ENCODE results near the gene SPACA6.

SPACA6 gene

GRCh38 chr19:51654783-51655182 lies 38.3 kb upstream of the SPACA6 start:
- Histone ChIP-seq H3K9me3 (ENCODE audit: insufficient read depth, low read length) (no peaks in the 10 kb centered on the region), H2AFZ (ENCODE audit: low read depth, low read length, severe bottlenecking) (no peak overlapping the region), H3K4me3 (ENCODE audit: insufficient read depth, low read length, poor library complexity, severe bottlenecking) (no peak overlapping the region), H3K36me3 (ENCODE audit: low read length) (no peaks in the 10 kb centered on the region), H3K27ac (ENCODE audit: low read depth, low read length) (no peak overlapping the region), H3K79me2 (ENCODE audit: insufficient read depth, low read length) (no peaks in the 10 kb centered on the region), H4K20me1 (ENCODE audit: low read depth, low read length) (no peaks in the 10 kb centered on the region), H3F3A (ENCODE audit: insufficient read depth) (no peaks in the 10 kb centered on the region), H3K4me2 (ENCODE audit: low read depth, low read length, poor library complexity, severe bottlenecking) (no peak overlapping the region), H3K27me3 (ENCODE audit: low read length) (no peaks in the 10 kb centered on the region), H3K9me2 (replicated peaks; ENCODE audit: insufficient read depth, low read length) (no peaks in the 10 kb centered on the region), H3K9ac (ENCODE audit: low read length) (no peak overlapping the region)
- TF ChIP-seq EZH2phosphoT487 (conservative IDR thresholded peaks at IDR 0.05; ENCODE audit: low read length) (no peak), CTCF (IDR thresholded peaks at IDR 0.05; ENCODE audit: insufficient read depth, low read length, poor library complexity, severe bottlenecking) (peak; percentile 10)

GRCh38 chr19:51660975-51661600 lies 32.0 kb upstream of the SPACA6 start:
- Histone ChIP-seq H2AFZ (ENCODE audit: low read depth, low read length, severe bottlenecking) (no peak overlapping the region), H3F3A (ENCODE audit: insufficient read depth) (no peaks in the 10 kb centered on the region), H3K36me3 (ENCODE audit: low read length) (no peaks in the 10 kb centered on the region), H3K9me3 (ENCODE audit: insufficient read depth, low read length) (no peaks in the 10 kb centered on the region), H3K9me2 (replicated peaks; ENCODE audit: insufficient read depth, low read length) (no peaks in the 10 kb centered on the region), H3K4me3 (ENCODE audit: insufficient read depth, low read length, poor library complexity, severe bottlenecking) (no peak overlapping the region), H3K4me2 (ENCODE audit: low read depth, low read length, poor library complexity, severe bottlenecking) (no peak overlapping the region), H4K20me1 (ENCODE audit: low read depth, low read length) (no peaks in the 10 kb centered on the region), H3K79me2 (ENCODE audit: insufficient read depth, low read length) (no peaks in the 10 kb centered on the region), H3K27me3 (ENCODE audit: low read length) (no peaks in the 10 kb centered on the region), H3K9ac (ENCODE audit: low read length) (no peak overlapping the region), H3K27ac (ENCODE audit: low read depth, low read length) (no peak overlapping the region)
- TF ChIP-seq EZH2phosphoT487 (conservative IDR thresholded peaks at IDR 0.05; ENCODE audit: low read length): no peak
- TF ChIP-seq CTCF (IDR thresholded peaks at IDR 0.05; ENCODE audit: insufficient read depth, low read length, poor library complexity, severe bottlenecking): peak; percentile 37

- no peaks in the 10 kb centered on the region for H3K27me3 ChIP-seq (ENCODE audit: low read length)
- no peak overlapping the region for H3K4me2 ChIP-seq (ENCODE audit: low read depth, low read length, poor library complexity, severe bottlenecking)
- no peaks in the 10 kb centered on the region for H4K20me1 ChIP-seq (ENCODE audit: low read depth, low read length)
- no peaks in the 10 kb centered on the region for H3K79me2 ChIP-seq (ENCODE audit: insufficient read depth, low read length)
- no peaks in the 10 kb centered on the region for H3F3A ChIP-seq (ENCODE audit: insufficient read depth)
- H3K9ac ChIP-seq (ENCODE audit: low read length): no peak overlapping the region
- no peak for TF ChIP-seq EZH2phosphoT487 (conservative IDR thresholded peaks at IDR 0.05; ENCODE audit: low read length)
- TF ChIP-seq CTCF (IDR thresholded peaks at IDR 0.05; ENCODE audit: insufficient read depth, low read length, poor library complexity, severe bottlenecking): no peak
- H3K4me3 ChIP-seq (ENCODE audit: insufficient read depth, low read length, poor library complexity, severe bottlenecking): no peak overlapping the region
- H3K27ac ChIP-seq (ENCODE audit: low read depth, low read length): no peak overlapping the region
- H3K36me3 ChIP-seq (ENCODE audit: low read length): no peaks in the 10 kb centered on the region
- H3K9me2 ChIP-seq (replicated peaks; ENCODE audit: insufficient read depth, low read length): no peaks in the 10 kb centered on the region
- no peaks in the 10 kb centered on the region for H3K9me3 ChIP-seq (ENCODE audit: insufficient read depth, low read length)
- H2AFZ ChIP-seq (ENCODE audit: low read depth, low read length, severe bottlenecking): no peak overlapping the region
These were observed 29.5 kb upstream of the SPACA6 start for GRCh38 chr19:51663650-51664049.
